MM.1S (cell line): Measurements from ENCODE around the gene USP9X.

Experiments used
- CTCF ChIP-seq: fragments of 300-600 bp; sonication (generic); IDR thresholded peaks from 2 replicates; pipeline ENCODE4 v1.5.1; 2016; ENCODE audit warnings: antibody characterized with exemption, low read length, mixed read lengths
- EZH2 ChIP-seq: fragments of 300-600 bp; sonication (generic); optimal IDR thresholded peaks from 2 replicates; pipeline ENCODE3; 2017; ENCODE audit warnings: low read depth, mild to moderate bottlenecking, antibody characterized with exemption, low read length, mixed read lengths
- EZH2phosphoT487 ChIP-seq: fragments of 300-600 bp; sonication (generic); IDR thresholded peaks from 2 replicates; pipeline ENCODE4 v1.6.1; 2018; ENCODE audit warnings: antibody characterized with exemption, low read length

- TF ChIP-seq CTCF: no peak
- TF ChIP-seq EZH2phosphoT487: no peak
- no peak for TF ChIP-seq EZH2
These were observed 37.2 kb upstream of the USP9X start for GRCh38 chrX:41047878-41048534.
